Measurements from ENCODE around the gene CAPN11.

Gene CAPN11

DNA sequence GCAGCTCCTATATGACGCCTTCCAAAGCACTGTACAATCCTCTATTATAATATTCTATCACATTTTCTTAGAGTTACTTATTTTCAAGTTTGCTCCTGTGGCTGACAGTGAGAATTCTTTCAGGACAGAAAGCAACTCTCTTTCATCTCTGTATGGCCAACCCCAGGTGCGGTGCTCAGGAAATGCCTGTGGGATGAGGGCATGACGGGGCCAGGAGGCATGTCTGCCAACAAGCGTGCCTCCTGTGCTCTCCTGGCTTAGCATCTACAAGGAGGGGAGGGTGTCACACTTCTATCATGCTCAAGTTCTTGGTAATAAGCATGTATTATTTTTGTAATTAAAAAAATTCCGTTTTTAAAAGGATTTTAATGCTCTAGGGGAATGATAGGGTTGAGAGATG, 42.8 kb upstream of the CAPN11 start:
- H3F3A ChIP-seq (ENCODE audit: insufficient read depth), result no peaks in the 10 kb centered on the region
- peaks cover 71% of the 10 kb centered on the region for H3K79me2 ChIP-seq (ENCODE audit: insufficient read depth, low read length)
- no peak overlapping the region for H3K27ac ChIP-seq (ENCODE audit: low read depth, low read length)
- H3K9ac ChIP-seq (ENCODE audit: low read length), result no peak overlapping the region
- H4K20me1 ChIP-seq (ENCODE audit: low read depth, low read length), result peaks cover 36% of the 10 kb centered on the region; the same call in 1 of the 2 replicates
- no peaks in the 10 kb centered on the region for H3K9me2 ChIP-seq (replicated peaks; ENCODE audit: insufficient read depth, low read length)
- no peaks in the 10 kb centered on the region for H3K9me3 ChIP-seq (ENCODE audit: insufficient read depth, low read length)
- H3K36me3 ChIP-seq (ENCODE audit: low read length), result peaks cover 13% of the 10 kb centered on the region; the same call in 1 of the 2 replicates
- no peak overlapping the region for H2AFZ ChIP-seq (ENCODE audit: low read depth, low read length, severe bottlenecking)
- no peak overlapping the region for H3K4me2 ChIP-seq (ENCODE audit: low read depth, low read length, poor library complexity, severe bottlenecking)
- TF ChIP-seq EZH2phosphoT487 (conservative IDR thresholded peaks at IDR 0.05; ENCODE audit: low read length), result no peak
- TF ChIP-seq, protein P1, sequence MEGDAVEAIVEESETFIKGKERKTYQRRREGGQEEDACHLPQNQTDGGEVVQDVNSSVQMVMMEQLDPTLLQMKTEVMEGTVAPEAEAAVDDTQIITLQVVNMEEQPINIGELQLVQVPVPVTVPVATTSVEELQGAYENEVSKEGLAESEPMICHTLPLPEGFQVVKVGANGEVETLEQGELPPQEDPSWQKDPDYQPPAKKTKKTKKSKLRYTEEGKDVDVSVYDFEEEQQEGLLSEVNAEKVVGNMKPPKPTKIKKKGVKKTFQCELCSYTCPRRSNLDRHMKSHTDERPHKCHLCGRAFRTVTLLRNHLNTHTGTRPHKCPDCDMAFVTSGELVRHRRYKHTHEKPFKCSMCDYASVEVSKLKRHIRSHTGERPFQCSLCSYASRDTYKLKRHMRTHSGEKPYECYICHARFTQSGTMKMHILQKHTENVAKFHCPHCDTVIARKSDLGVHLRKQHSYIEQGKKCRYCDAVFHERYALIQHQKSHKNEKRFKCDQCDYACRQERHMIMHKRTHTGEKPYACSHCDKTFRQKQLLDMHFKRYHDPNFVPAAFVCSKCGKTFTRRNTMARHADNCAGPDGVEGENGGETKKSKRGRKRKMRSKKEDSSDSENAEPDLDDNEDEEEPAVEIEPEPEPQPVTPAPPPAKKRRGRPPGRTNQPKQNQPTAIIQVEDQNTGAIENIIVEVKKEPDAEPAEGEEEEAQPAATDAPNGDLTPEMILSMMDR (IDR thresholded peaks at IDR 0.05; ENCODE audit: insufficient read depth, low read length, poor library complexity, severe bottlenecking), result no peak
- H3K4me3 ChIP-seq (ENCODE audit: insufficient read depth, low read length, poor library complexity, severe bottlenecking), result no peak overlapping the region
- H3K27me3 ChIP-seq (ENCODE audit: low read length), result no peaks in the 10 kb centered on the region

DNA sequence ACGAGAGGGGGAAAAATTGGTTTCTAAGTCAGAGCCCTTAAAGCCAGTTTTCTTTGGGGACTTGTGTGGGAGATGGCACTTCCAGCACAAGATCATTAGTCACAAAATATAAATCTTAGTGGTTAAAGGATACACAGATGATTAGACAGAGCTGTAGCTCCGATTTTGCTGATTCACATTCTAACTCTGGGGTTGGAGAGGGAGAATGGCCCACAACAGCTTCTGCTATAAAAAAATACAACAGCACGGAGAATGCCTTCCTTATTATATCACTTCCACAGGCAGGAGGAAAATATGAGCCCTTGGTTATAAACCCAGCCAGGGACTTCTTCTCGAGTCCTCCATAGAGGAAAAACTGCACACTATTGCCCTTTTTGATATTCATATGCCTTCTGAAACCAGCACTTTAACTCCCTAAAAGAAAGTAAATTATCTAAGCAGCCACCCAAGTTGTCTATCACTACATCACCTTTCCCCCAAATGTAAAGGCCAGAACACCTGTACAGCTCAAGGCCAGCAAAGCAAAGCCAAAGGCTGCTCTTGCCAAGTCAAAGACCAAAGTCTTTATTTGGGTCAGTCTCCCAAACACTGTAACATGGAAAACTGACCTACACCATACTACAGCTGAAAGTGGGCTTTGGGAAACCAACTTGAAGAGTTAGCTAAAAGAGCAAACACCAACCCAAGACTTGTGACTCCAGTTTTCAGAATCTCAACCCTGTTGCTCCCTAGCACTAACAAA, 41.8 kb upstream of the CAPN11 start:
- Histone ChIP-seq H3K27me3 (ENCODE audit: low read length) (no peaks in the 10 kb centered on the region), H3K9ac (ENCODE audit: low read length) (no peak overlapping the region), H4K20me1 (ENCODE audit: low read depth, low read length) (peaks cover 39% of the 10 kb centered on the region; the same call in 1 of the 2 replicates), H3K79me2 (ENCODE audit: insufficient read depth, low read length) (peaks cover 80% of the 10 kb centered on the region), H2AFZ (ENCODE audit: low read depth, low read length, severe bottlenecking) (no peak overlapping the region), H3K9me2 (replicated peaks; ENCODE audit: insufficient read depth, low read length) (no peaks in the 10 kb centered on the region), H3K36me3 (ENCODE audit: low read length) (peaks cover 13% of the 10 kb centered on the region; the same call in 1 of the 2 replicates), H3K4me3 (ENCODE audit: insufficient read depth, low read length, poor library complexity, severe bottlenecking) (no peak overlapping the region), H3F3A (ENCODE audit: insufficient read depth) (no peaks in the 10 kb centered on the region), H3K9me3 (ENCODE audit: insufficient read depth, low read length) (no peaks in the 10 kb centered on the region), H3K4me2 (ENCODE audit: low read depth, low read length, poor library complexity, severe bottlenecking) (no peak overlapping the region), H3K27ac (ENCODE audit: low read depth, low read length) (no peak overlapping the region)
- TF ChIP-seq, protein P1 (IDR thresholded peaks at IDR 0.05; ENCODE audit: insufficient read depth, low read length, poor library complexity, severe bottlenecking), result no peak
- TF ChIP-seq EZH2phosphoT487 (conservative IDR thresholded peaks at IDR 0.05; ENCODE audit: low read length), result no peak

DNA sequence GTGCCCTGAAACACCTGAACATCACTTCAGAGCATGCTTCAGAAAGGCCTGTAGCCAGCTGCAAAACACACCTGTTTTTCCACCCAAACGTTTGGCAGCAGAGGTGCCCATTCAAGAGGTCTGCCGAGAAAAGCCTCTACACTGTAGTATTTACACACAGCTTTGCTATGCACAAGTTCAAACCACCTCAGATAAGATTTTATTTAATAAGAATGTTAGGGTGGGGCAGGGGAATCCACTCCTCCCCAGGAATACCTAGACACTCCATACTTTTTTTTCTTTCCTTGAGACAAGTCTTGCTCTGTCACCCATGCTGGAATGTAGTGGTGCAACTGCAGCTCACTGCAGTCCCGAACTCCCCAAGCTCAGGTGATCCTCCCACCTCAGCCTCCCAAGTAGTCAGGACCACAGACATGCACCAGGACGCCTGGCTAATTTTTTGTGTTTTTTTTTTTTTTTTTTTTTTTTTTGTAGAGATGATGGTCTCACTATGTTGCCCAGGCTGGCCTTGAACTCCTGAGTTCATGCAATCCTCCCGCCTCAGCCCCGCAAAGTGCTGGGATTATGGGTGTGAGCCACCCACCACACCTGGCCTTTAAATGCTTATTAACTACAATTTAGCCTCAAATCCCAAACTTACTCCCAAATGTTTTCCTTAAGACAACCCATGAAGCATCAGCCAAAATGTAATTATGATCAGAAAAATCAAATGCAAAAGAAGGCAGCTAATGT, 41.1 kb upstream of the CAPN11 start:
- Histone ChIP-seq H3K4me2 (ENCODE audit: low read depth, low read length, poor library complexity, severe bottlenecking) (no peak overlapping the region), H3F3A (ENCODE audit: insufficient read depth) (peaks cover 3% of the 10 kb centered on the region)
- no peak for TF ChIP-seq EZH2phosphoT487 (conservative IDR thresholded peaks at IDR 0.05; ENCODE audit: low read length)
- TF ChIP-seq, protein P1 (IDR thresholded peaks at IDR 0.05; ENCODE audit: insufficient read depth, low read length, poor library complexity, severe bottlenecking), result no peak

More for the DNA sequence above, 41.1 kb upstream of the CAPN11 start:
- Histone ChIP-seq H3K9ac (ENCODE audit: low read length) (no peak overlapping the region), H3K27ac (ENCODE audit: low read depth, low read length) (no peak overlapping the region), H3K36me3 (ENCODE audit: low read length) (peaks cover 13% of the 10 kb centered on the region; the same call in 1 of the 2 replicates), H3K9me3 (ENCODE audit: insufficient read depth, low read length) (no peaks in the 10 kb centered on the region), H4K20me1 (ENCODE audit: low read depth, low read length) (peaks cover 43% of the 10 kb centered on the region), H3K9me2 (replicated peaks; ENCODE audit: insufficient read depth, low read length) (no peaks in the 10 kb centered on the region), H3K4me3 (ENCODE audit: insufficient read depth, low read length, poor library complexity, severe bottlenecking) (no peak overlapping the region), H3K27me3 (ENCODE audit: low read length) (no peaks in the 10 kb centered on the region), H3K79me2 (ENCODE audit: insufficient read depth, low read length) (peaks cover 88% of the 10 kb centered on the region), H2AFZ (ENCODE audit: low read depth, low read length, severe bottlenecking) (no peak overlapping the region)

Measured in SU-DHL-6 (cell line).